Activated CD4-positive, alpha-beta T cell treated with anti-CD3 and anti-CD28 coated beads, Interleukin-2, amount 50 U/mL, for 48 hours (primary cell): ENCODE results near the gene FRYL.

Experiments
- DNase-seq, 2 experiments: peaks; one replicate each; pipeline ENCODE4 v3.0.0-alpha.2; 2020

The FRYL gene

GRCh38 chr4:48602763-48603162, 177.3 kb downstream of the FRYL start:
- no peak for DNase-seq

- no peak for DNase-seq
Observed at GRCh38 chr4:48602222-48602621, 177.9 kb downstream of the FRYL start.

GRCh38 chr4:48596336-48596735, 183.7 kb downstream of the FRYL start:
- DNase-seq, result no peak

GRCh38 chr4:48594180-48594579, 185.9 kb downstream of the FRYL start:
- no peak for DNase-seq

GRCh38 chr4:48591372-48591771, 188.7 kb downstream of the FRYL start:
- DNase-seq, result no peak

GRCh38 chr4:48590884-48591283, 189.2 kb downstream of the FRYL start:
- DNase-seq, result no peak

GRCh38 chr4:48589098-48589445, 191.0 kb downstream of the FRYL start:
- no peak for DNase-seq

- no peak for DNase-seq
Observed at GRCh38 chr4:48588230-48589097, 191.6 kb downstream of the FRYL start.

- no peak for DNase-seq
Observed at GRCh38 chr4:48585401-48585800, 194.7 kb downstream of the FRYL start.

GRCh38 chr4:48578132-48578968, 201.7 kb downstream of the FRYL start:
- DNase-seq, result peak; percentile 26 to 48

- no peak for DNase-seq
Observed at GRCh38 chr4:48575964-48576363, 204.1 kb downstream of the FRYL start.

- DNase-seq, result no peak
Observed at GRCh38 chr4:48571471-48571870, 208.6 kb downstream of the FRYL start.

- DNase-seq, result no peak
Observed at GRCh38 chr4:48570646-48571220, 209.3 kb downstream of the FRYL start.

GRCh38 chr4:48566034-48566384, 214.1 kb downstream of the FRYL start:
- DNase-seq, result no peak

GRCh38 chr4:48565362-48566033, 214.6 kb downstream of the FRYL start:
- no peak for DNase-seq

GRCh38 chr4:48564151-48564550, 215.9 kb downstream of the FRYL start:
- DNase-seq, result no peak

- DNase-seq, result no peak
Observed at GRCh38 chr4:48558819-48559218, 221.3 kb downstream of the FRYL start.

GRCh38 chr4:48558026-48558425, 222.1 kb downstream of the FRYL start:
- no peak for DNase-seq

- no peak for DNase-seq
Observed at GRCh38 chr4:48557478-48557877, 222.6 kb downstream of the FRYL start.

GRCh38 chr4:48556268-48556667, 223.8 kb downstream of the FRYL start:
- DNase-seq, result no peak

GRCh38 chr4:48554606-48555005, 225.5 kb downstream of the FRYL start:
- DNase-seq, result no peak

GRCh38 chr4:48553720-48554119, 226.4 kb downstream of the FRYL start:
- no peak for DNase-seq

GRCh38 chr4:48546336-48546735, 233.7 kb downstream of the FRYL start:
- peak; percentile 10 to 30 for DNase-seq
